VCaP (cell line): Measurements from ENCODE around the gene FLT1.

Experiments used
- H3K27ac ChIP-seq: fragments of 450-650 bp; 2 replicates; pipeline ENCODE4 v1.5.1; 2017
- TF ChIP-seq, protein P1 (sequence below): fragments of 450-650 bp; conservative IDR thresholded peaks from 2 replicates; pipeline ENCODE4 v1.5.1; 2017; ENCODE audit warnings: mild to moderate bottlenecking, moderate library complexity

Gene FLT1

DNA sequence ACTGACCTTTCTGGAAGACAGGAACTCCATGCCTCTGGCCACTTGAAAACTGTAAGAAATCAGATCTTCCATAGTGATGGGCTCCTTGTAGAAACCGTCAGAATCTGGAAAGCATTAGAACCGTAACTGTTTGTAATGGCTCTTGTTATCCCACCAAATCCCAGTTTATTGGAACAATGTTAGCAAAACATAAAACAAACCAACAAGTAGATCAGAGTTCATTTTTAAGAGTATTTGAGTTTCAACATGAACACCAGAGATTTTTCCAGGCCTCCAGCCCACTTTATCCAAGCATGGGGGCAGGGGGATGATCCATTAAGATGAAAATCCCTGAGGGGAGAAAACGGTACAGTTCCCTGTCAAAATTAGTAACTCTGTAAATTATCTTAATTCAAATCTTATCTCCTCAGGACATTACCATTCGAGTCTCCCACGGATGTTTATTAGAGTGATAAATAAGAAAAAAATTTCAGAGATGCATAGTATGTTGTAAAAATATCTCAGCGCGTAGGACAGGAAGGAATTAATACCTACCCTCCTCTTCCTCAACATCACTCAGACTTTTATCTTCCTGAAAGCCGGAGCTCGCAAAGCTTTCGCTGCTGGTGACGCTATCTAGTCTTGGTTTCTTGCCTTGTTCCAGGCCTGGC is 172.5 kb downstream of the FLT1 start:
- peak overlapping the region; percentile 53; the same call in 1 of the 2 replicates for H3K27ac ChIP-seq
- TF ChIP-seq, protein P1, sequence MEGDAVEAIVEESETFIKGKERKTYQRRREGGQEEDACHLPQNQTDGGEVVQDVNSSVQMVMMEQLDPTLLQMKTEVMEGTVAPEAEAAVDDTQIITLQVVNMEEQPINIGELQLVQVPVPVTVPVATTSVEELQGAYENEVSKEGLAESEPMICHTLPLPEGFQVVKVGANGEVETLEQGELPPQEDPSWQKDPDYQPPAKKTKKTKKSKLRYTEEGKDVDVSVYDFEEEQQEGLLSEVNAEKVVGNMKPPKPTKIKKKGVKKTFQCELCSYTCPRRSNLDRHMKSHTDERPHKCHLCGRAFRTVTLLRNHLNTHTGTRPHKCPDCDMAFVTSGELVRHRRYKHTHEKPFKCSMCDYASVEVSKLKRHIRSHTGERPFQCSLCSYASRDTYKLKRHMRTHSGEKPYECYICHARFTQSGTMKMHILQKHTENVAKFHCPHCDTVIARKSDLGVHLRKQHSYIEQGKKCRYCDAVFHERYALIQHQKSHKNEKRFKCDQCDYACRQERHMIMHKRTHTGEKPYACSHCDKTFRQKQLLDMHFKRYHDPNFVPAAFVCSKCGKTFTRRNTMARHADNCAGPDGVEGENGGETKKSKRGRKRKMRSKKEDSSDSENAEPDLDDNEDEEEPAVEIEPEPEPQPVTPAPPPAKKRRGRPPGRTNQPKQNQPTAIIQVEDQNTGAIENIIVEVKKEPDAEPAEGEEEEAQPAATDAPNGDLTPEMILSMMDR, result no peak

GRCh38 chr13:28321756-28322155 is 173.2 kb downstream of the FLT1 start:
- TF ChIP-seq, protein P1, result no peak
- H3K27ac ChIP-seq, result peak overlapping the region; percentile 53

DNA sequence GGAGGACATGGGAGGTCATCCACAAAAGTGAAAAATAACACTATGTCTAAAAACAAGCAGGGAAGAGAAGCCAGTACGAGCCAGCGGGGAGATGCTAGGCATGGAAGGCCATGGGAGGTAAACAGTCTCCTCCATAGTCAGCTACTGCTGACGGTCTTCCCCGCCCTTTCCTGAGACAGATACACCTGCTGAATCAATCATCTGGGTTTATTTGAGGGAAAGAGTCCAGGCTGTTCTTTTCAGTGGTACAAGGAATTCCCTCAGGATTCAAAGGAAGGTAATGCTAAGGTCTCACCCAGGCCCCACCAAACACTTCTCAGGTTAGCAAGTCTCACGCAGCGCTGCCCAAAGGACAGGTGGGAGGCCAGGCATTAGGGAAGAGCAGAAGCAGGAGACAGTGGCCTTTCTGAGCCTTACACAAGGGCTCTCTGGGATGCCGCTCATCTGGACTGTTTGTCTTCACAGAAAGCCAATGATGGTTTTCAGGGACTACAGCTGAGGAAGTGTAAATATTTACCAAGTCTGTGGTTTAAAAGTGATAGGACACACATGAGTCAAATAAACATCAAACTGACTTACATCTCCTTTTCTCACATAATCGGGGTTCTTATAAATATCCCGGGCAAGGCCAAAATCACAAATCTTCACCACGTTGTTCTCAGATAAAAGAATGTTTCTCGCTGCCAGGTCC is 173.9 kb downstream of the FLT1 start:
- peak overlapping the region; percentile 53 for H3K27ac ChIP-seq
- TF ChIP-seq, protein P1, result no peak

DNA sequence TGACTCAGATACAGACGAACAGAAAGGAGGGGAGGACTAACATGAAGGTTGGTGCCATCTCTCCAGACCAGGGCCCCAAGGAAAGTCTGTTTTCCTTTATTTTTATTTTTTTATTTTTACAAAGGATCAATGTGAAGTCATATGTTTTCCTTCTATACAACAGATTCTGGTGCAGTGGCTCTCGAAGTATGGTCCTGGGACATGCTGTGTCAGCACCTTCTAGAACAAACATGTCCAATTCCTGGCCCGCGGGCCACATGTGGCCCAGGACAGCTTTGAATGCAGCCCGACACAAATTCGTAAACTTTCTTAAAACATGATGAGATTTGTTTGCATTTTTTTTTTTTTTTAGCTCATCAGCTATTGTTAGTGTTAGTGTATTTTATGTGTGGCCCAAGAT is 174.7 kb downstream of the FLT1 start:
- TF ChIP-seq, protein P1, result no peak

GRCh38 chr13:28319528-28319927 is 175.4 kb downstream of the FLT1 start:
- no peak overlapping the region for H3K27ac ChIP-seq
- TF ChIP-seq, protein P1, result no peak

More for the DNA sequence above, 174.7 kb downstream of the FLT1 start:
- H3K27ac ChIP-seq, result peak overlapping the region; percentile 53

GRCh38 chr13:28318496-28318895 is 176.4 kb downstream of the FLT1 start:
- no peak overlapping the region for H3K27ac ChIP-seq
- TF ChIP-seq, protein P1, result no peak

DNA sequence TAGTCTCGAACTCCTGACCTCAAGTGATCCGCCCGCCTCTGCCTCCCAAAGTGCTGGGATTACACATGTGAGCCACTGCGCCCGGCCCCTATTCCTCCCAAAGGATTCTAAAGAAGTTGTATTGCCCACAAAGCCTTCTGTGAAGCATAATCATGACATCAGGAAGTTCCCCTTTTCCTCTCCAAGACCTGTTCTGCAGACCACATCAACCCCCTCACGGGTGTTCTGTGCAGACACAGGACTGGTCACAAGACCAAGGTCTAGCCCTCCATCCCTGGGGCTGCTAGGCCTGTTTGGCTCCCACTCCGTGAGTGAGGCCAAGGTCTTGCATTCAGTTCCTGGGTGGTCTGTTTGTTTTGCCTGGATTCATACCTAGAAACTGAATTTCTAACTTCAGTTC is 178.1 kb downstream of the FLT1 start:
- TF ChIP-seq, protein P1, result no peak
- H3K27ac ChIP-seq, result no peak overlapping the region
